ENCODE results near the gene NOX3.

The NOX3 gene

GRCh38 chr6:155434829-155435423 is 20.7 kb downstream of the NOX3 start:
- no peak for DNase-seq (ENCODE audit: low read depth, low spot score)

GRCh38 chr6:155434096-155434495 is 21.5 kb downstream of the NOX3 start:
- no peak for DNase-seq (ENCODE audit: low read depth, low spot score)

GRCh38 chr6:155432293-155432692 is 23.3 kb downstream of the NOX3 start:
- no peak for DNase-seq (ENCODE audit: low read depth, low spot score)

GRCh38 chr6:155429321-155429893 is 26.2 kb downstream of the NOX3 start:
- DNase-seq (ENCODE audit: low read depth, low spot score) = no peak

GRCh38 chr6:155426408-155426945 is 29.2 kb downstream of the NOX3 start:
- DNase-seq (ENCODE audit: low read depth, low spot score) = no peak

GRCh38 chr6:155424181-155424580 is 31.5 kb downstream of the NOX3 start:
- DNase-seq (ENCODE audit: low read depth, low spot score) = no peak

- no peak for DNase-seq (ENCODE audit: low read depth, low spot score)
Measured at GRCh38 chr6:155422635-155423034, 33.0 kb downstream of the NOX3 start.

GRCh38 chr6:155420492-155420891 is 35.1 kb downstream of the NOX3 start:
- no peak for DNase-seq (ENCODE audit: low read depth, low spot score)

GRCh38 chr6:155419161-155419560 is 36.5 kb downstream of the NOX3 start:
- DNase-seq (ENCODE audit: low read depth, low spot score) = no peak

- no peak for DNase-seq (ENCODE audit: low read depth, low spot score)
Measured at GRCh38 chr6:155418017-155418761, 37.5 kb downstream of the NOX3 start.

- no peak for DNase-seq (ENCODE audit: low read depth, low spot score)
Measured at GRCh38 chr6:155417454-155417853, 38.2 kb downstream of the NOX3 start.

GRCh38 chr6:155415953-155416352 is 39.7 kb downstream of the NOX3 start:
- no peak for DNase-seq (ENCODE audit: low read depth, low spot score)

- no peak for DNase-seq (ENCODE audit: low read depth, low spot score)
Measured at GRCh38 chr6:155414049-155414448, 41.6 kb downstream of the NOX3 start.

GRCh38 chr6:155412335-155412734 is 43.3 kb downstream of the NOX3 start:
- no peak for DNase-seq (ENCODE audit: low read depth, low spot score)

- DNase-seq (ENCODE audit: low read depth, low spot score) = no peak
Measured at GRCh38 chr6:155411154-155412052, 44.2 kb downstream of the NOX3 start.

GRCh38 chr6:155409391-155409790 is 46.2 kb downstream of the NOX3 start:
- DNase-seq (ENCODE audit: low read depth, low spot score) = no peak

- DNase-seq (ENCODE audit: low read depth, low spot score) = no peak
Measured at GRCh38 chr6:155408981-155409380, 46.7 kb downstream of the NOX3 start.

- no peak for DNase-seq (ENCODE audit: low read depth, low spot score)
Measured at GRCh38 chr6:155408231-155408630, 47.4 kb downstream of the NOX3 start.

- DNase-seq (ENCODE audit: low read depth, low spot score) = no peak
Measured at GRCh38 chr6:155406801-155407200, 48.8 kb downstream of the NOX3 start.

GRCh38 chr6:155404937-155405336 is 50.7 kb downstream of the NOX3 start:
- no peak for DNase-seq (ENCODE audit: low read depth, low spot score)

- DNase-seq (ENCODE audit: low read depth, low spot score) = no peak
Measured at GRCh38 chr6:155402656-155403304, 52.9 kb downstream of the NOX3 start.
